ENCODE results near the gene MS4A10. TPM values are rescaled to one million over a fixed set of nuclear protein-coding genes. Genes with fewer than 3 reads are reported as not detected.

MS4A10 gene
- total and polyA plus RNA-seq, 2 experiments from 2014 or later, result not detected

DNA sequence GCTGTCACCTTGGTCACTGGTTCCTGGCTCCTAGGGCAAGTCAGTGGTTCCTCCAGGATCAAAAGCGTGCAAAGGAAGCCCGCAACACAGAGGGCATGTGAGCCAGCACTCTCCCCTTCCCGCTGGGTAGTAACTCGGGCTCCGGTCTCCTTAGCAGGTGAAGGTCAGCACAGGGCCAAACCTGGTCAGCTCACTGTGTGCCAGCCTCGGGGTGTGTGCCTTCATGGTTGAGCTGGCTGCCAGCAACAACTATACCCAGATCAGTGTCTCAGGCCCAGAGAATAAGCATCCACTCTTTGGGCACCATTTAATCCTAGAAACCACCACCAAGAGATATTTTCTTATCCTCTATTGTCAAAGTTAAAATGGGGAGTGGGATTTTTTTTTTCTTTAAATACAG, 40.7 kb downstream of the MS4A10 start (continued):
- TF ChIP-seq, protein P1, sequence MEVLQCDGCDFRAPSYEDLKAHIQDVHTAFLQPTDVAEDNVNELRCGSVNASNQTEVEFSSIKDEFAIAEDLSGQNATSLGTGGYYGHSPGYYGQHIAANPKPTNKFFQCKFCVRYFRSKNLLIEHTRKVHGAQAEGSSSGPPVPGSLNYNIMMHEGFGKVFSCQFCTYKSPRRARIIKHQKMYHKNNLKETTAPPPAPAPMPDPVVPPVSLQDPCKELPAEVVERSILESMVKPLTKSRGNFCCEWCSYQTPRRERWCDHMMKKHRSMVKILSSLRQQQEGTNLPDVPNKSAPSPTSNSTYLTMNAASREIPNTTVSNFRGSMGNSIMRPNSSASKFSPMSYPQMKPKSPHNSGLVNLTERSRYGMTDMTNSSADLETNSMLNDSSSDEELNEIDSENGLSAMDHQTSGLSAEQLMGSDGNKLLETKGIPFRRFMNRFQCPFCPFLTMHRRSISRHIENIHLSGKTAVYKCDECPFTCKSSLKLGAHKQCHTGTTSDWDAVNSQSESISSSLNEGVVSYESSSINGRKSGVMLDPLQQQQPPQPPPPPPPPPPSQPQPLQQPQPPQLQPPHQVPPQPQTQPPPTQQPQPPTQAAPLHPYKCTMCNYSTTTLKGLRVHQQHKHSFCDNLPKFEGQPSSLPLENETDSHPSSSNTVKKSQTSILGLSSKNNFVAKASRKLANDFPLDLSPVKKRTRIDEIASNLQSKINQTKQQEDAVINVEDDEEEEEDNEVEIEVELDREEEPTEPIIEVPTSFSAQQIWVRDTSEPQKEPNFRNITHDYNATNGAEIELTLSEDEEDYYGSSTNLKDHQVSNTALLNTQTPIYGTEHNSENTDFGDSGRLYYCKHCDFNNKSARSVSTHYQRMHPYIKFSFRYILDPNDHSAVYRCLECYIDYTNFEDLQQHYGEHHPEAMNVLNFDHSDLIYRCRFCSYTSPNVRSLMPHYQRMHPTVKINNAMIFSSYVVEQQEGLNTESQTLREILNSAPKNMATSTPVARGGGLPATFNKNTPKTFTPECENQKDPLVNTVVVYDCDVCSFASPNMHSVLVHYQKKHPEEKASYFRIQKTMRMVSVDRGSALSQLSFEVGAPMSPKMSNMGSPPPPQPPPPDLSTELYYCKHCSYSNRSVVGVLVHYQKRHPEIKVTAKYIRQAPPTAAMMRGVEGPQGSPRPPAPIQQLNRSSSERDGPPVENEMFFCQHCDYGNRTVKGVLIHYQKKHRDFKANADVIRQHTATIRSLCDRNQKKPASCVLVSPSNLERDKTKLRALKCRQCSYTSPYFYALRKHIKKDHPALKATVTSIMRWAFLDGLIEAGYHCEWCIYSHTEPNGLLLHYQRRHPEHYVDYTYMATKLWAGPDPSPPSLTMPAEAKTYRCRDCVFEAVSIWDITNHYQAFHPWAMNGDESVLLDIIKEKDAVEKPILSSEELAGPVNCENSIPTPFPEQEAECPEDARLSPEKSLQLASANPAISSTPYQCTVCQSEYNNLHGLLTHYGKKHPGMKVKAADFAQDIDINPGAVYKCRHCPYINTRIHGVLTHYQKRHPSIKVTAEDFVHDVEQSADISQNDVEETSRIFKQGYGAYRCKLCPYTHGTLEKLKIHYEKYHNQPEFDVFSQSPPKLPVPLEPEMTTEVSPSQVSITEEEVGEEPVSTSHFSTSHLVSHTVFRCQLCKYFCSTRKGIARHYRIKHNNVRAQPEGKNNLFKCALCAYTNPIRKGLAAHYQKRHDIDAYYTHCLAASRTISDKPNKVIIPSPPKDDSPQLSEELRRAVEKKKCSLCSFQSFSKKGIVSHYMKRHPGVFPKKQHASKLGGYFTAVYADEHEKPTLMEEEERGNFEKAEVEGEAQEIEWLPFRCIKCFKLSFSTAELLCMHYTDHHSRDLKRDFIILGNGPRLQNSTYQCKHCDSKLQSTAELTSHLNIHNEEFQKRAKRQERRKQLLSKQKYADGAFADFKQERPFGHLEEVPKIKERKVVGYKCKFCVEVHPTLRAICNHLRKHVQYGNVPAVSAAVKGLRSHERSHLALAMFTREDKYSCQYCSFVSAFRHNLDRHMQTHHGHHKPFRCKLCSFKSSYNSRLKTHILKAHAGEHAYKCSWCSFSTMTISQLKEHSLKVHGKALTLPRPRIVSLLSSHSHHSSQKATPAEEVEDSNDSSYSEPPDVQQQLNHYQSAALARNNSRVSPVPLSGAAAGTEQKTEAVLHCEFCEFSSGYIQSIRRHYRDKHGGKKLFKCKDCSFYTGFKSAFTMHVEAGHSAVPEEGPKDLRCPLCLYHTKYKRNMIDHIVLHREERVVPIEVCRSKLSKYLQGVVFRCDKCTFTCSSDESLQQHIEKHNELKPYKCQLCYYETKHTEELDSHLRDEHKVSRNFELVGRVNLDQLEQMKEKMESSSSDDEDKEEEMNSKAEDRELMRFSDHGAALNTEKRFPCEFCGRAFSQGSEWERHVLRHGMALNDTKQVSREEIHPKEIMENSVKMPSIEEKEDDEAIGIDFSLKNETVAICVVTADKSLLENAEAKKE (CRISPR knock-in tag; IDR thresholded peaks at IDR 0.05), result no peak

DNA sequence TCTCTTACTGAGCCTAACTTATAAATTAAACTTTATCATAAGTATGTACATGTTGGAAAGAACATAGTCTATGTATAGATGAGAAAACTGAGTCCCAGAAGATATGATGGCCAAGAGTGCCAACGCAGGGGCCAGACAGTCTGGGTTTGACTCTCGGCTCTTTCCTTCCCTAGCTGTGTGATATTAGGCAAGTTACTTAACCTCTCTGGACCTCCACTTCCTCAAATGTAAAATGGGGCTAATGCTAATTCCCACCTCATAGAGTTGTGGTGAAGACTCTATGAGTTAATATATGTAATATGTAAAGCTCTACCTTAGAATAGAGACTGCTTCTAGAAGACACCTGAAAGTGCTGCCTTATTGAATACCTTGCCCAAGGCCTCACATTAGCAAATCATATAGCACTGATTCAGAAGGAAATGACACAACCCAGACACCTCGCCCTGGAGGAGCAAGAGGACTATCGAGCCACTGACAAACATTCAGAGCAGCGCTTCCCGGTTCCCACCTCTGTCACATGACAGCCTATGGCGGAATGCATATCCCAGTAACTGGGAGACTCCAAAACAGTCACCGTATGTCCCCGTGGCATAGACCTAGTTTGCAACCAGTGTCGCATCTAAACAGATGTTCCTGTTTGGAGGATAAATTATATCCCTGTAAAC, 45.5 kb downstream of the MS4A10 start:
- H3K4me2 ChIP-seq, result no peak overlapping the region
- Mint-ChIP-seq H3K4me3 (no peak overlapping the region), H3K9me3 (no peaks in the 10 kb centered on the region), H3K36me3 (ENCODE audit: low read depth) (no peaks in the 10 kb centered on the region), H3K27me3 (ENCODE audit: insufficient read depth, low read depth, poor library complexity) (no peaks in the 10 kb centered on the region), H3K27ac (no peak overlapping the region), H3K4me1 (no peaks in the 10 kb centered on the region)
- H3K27me3 ChIP-seq (ENCODE audit: insufficient read depth), result no peaks in the 10 kb centered on the region
- no peaks in the 10 kb centered on the region for H3K79me2 ChIP-seq (replicated peaks; ENCODE audit: insufficient read depth)
- H4K20me1 ChIP-seq (replicated peaks; ENCODE audit: insufficient read depth), result no peaks in the 10 kb centered on the region; the same call in 1 of the 2 replicates
- no peak overlapping the region for H2AFZ ChIP-seq
- ATAC-seq (peak; percentile 25), DNase-seq (ENCODE audit: low spot score) (no peak)
- no peaks in the 10 kb centered on the region for H3K9me2 ChIP-seq (ENCODE audit: insufficient read depth)
- no peak overlapping the region for H3K27ac ChIP-seq (ENCODE audit: low read depth)
- H3K4me1 ChIP-seq (ENCODE audit: insufficient read depth), result no peaks in the 10 kb centered on the region; the same call in 1 of the 2 replicates
- H3K36me3 ChIP-seq (ENCODE audit: insufficient read depth), result no peaks in the 10 kb centered on the region
- no peak overlapping the region for H3K4me3 ChIP-seq
- H3F3A ChIP-seq (replicated peaks; ENCODE audit: low read depth), result no peaks in the 10 kb centered on the region
- no peak for TF ChIP-seq ZNF331 (CRISPR knock-in tag; IDR thresholded peaks at IDR 0.05; ENCODE audit: low read depth)
- no peak for TF ChIP-seq POLR2AphosphoS5 (IDR thresholded peaks at IDR 0.05; ENCODE audit: low read depth)
- TF ChIP-seq, protein P2, sequence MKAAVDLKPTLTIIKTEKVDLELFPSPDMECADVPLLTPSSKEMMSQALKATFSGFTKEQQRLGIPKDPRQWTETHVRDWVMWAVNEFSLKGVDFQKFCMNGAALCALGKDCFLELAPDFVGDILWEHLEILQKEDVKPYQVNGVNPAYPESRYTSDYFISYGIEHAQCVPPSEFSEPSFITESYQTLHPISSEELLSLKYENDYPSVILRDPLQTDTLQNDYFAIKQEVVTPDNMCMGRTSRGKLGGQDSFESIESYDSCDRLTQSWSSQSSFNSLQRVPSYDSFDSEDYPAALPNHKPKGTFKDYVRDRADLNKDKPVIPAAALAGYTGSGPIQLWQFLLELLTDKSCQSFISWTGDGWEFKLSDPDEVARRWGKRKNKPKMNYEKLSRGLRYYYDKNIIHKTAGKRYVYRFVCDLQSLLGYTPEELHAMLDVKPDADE (IDR thresholded peaks at IDR 0.05), result no peak
- TF ChIP-seq STAT1 (IDR thresholded peaks at IDR 0.05; ENCODE audit: unreplicated experiment), result no peak
- TF ChIP-seq, protein P1 (CRISPR knock-in tag; IDR thresholded peaks at IDR 0.05), result no peak
- TF ChIP-seq JUNB (IDR thresholded peaks at IDR 0.05; ENCODE audit: unreplicated experiment), result no peak

All from GM23338 (cell line).